Liver (tissue), 3 donors: Measurements from ENCODE around the gene ZBTB38.

ENCODE experiments used
- CTCF ChIP-seq: fragments of 150-350 bp; IDR thresholded peaks from 2 replicates; pipeline ENCODE4 v1.5.1; 2017; ENCODE audit warnings: improper control_type of control experiment, low read depth, low read length; ENCODE audit not compliant: missing input control
- GABPA ChIP-seq, 2 donors: IDR thresholded peaks in 1 of 2; conservative IDR thresholded peaks in 1 of 2; 2 replicates each; pipeline ENCODE4 v1.6.1; 2016; ENCODE audit warnings: antibody characterized with exemption in 2 of 2, mild to moderate bottlenecking in 1 of 2, moderate library complexity in 1 of 2
- HNF4A ChIP-seq, 2 donors: conservative IDR thresholded peaks; 2 replicates each; pipeline ENCODE4 v1.6.1; 2016; ENCODE audit warnings: antibody characterized with exemption in 2 of 2, mild to moderate bottlenecking in 2 of 2
- JUND ChIP-seq, 2 donors: IDR thresholded peaks; 2 replicates each; pipeline ENCODE4 v1.6.1; 2016; ENCODE audit warnings: antibody characterized with exemption in 2 of 2
- REST ChIP-seq: IDR thresholded peaks from 2 replicates; pipeline ENCODE4 v1.6.1; 2016; ENCODE audit warnings: antibody characterized with exemption, mild to moderate bottlenecking
- TAF1 ChIP-seq: conservative IDR thresholded peaks from 2 replicates; pipeline ENCODE4 v1.6.1; 2016; ENCODE audit warnings: antibody characterized with exemption, mild to moderate bottlenecking
- YY1 ChIP-seq: IDR thresholded peaks from 2 replicates; pipeline ENCODE4 v1.6.1; 2016; ENCODE audit warnings: antibody characterized with exemption, mild to moderate bottlenecking
- TF ChIP-seq, protein P1 (sequence below): IDR thresholded peaks from 2 replicates; pipeline ENCODE4 v1.6.1; 2016; ENCODE audit warnings: antibody characterized with exemption
- TF ChIP-seq, protein P2 (sequence below): IDR thresholded peaks from 2 replicates; pipeline ENCODE4 v1.6.1; 2016; ENCODE audit warnings: antibody characterized with exemption
- donor health status: healthy.
- donor health status: healthy.

GRCh38 chr3:141328286-141329166, 39.8 kb upstream of the ZBTB38 start:
- no peak for TF ChIP-seq CTCF
- no peak for TF ChIP-seq TAF1
- no peak for TF ChIP-seq JUND (IDR thresholded peaks at IDR 0.05)
- TF ChIP-seq, protein P1, sequence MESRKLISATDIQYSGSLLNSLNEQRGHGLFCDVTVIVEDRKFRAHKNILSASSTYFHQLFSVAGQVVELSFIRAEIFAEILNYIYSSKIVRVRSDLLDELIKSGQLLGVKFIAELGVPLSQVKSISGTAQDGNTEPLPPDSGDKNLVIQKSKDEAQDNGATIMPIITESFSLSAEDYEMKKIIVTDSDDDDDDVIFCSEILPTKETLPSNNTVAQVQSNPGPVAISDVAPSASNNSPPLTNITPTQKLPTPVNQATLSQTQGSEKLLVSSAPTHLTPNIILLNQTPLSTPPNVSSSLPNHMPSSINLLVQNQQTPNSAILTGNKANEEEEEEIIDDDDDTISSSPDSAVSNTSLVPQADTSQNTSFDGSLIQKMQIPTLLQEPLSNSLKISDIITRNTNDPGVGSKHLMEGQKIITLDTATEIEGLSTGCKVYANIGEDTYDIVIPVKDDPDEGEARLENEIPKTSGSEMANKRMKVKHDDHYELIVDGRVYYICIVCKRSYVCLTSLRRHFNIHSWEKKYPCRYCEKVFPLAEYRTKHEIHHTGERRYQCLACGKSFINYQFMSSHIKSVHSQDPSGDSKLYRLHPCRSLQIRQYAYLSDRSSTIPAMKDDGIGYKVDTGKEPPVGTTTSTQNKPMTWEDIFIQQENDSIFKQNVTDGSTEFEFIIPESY, result no peak
- no peak for TF ChIP-seq REST
- no peak for TF ChIP-seq HNF4A (conservative IDR thresholded peaks at IDR 0.05)
- no peak for TF ChIP-seq GABPA (IDR thresholded peaks at IDR 0.05 in 1 of 2, conservative IDR thresholded peaks at IDR 0.05 in 1 of 2)
- TF ChIP-seq, protein P2, sequence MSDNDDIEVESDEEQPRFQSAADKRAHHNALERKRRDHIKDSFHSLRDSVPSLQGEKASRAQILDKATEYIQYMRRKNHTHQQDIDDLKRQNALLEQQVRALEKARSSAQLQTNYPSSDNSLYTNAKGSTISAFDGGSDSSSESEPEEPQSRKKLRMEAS, result no peak
- no peak for TF ChIP-seq YY1
